ENCODE results near the gene F10. TPM values are rescaled to one million over a fixed set of nuclear protein-coding genes. Genes with fewer than 3 reads are reported as not detected.

F10 gene
- total and polyA plus RNA-seq, 2 of the 13 experiments (the other 11 are each of a cell fraction or from before 2014, with no cell fraction given), result 58.4 to 237 TPM

GRCh38 chr13:113183450-113184129 lies 61.0 kb downstream of the F10 start (continued):
- peak; percentile 49; the same call in 1 of the 2 replicates for TF ChIP-seq THAP11 (CRISPR knock-in tag; IDR thresholded peaks at IDR 0.05)
- TF ChIP-seq POLR2AphosphoS2 (IDR thresholded peaks at IDR 0.05; ENCODE audit: low read depth, low read length), result no peak
- TF ChIP-seq HDAC1 (CRISPR knock-in tag; IDR thresholded peaks at IDR 0.05), result peak; percentile 72; the same call in 1 of the 2 replicates
- TF ChIP-seq ZNF878 (CRISPR knock-in tag; IDR thresholded peaks at IDR 0.05), result peak; percentile 35; the same call in 1 of the 2 replicates
- TF ChIP-seq, protein P1, sequence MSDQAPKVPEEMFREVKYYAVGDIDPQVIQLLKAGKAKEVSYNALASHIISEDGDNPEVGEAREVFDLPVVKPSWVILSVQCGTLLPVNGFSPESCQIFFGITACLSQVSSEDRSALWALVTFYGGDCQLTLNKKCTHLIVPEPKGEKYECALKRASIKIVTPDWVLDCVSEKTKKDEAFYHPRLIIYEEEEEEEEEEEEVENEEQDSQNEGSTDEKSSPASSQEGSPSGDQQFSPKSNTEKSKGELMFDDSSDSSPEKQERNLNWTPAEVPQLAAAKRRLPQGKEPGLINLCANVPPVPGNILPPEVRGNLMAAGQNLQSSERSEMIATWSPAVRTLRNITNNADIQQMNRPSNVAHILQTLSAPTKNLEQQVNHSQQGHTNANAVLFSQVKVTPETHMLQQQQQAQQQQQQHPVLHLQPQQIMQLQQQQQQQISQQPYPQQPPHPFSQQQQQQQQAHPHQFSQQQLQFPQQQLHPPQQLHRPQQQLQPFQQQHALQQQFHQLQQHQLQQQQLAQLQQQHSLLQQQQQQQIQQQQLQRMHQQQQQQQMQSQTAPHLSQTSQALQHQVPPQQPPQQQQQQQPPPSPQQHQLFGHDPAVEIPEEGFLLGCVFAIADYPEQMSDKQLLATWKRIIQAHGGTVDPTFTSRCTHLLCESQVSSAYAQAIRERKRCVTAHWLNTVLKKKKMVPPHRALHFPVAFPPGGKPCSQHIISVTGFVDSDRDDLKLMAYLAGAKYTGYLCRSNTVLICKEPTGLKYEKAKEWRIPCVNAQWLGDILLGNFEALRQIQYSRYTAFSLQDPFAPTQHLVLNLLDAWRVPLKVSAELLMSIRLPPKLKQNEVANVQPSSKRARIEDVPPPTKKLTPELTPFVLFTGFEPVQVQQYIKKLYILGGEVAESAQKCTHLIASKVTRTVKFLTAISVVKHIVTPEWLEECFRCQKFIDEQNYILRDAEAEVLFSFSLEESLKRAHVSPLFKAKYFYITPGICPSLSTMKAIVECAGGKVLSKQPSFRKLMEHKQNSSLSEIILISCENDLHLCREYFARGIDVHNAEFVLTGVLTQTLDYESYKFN (CRISPR knock-in tag; conservative IDR thresholded peaks at IDR 0.05), result peak; percentile 85
- TF ChIP-seq MIER2 (CRISPR knock-in tag; IDR thresholded peaks at IDR 0.05), result no peak
- TF ChIP-seq, protein P2, sequence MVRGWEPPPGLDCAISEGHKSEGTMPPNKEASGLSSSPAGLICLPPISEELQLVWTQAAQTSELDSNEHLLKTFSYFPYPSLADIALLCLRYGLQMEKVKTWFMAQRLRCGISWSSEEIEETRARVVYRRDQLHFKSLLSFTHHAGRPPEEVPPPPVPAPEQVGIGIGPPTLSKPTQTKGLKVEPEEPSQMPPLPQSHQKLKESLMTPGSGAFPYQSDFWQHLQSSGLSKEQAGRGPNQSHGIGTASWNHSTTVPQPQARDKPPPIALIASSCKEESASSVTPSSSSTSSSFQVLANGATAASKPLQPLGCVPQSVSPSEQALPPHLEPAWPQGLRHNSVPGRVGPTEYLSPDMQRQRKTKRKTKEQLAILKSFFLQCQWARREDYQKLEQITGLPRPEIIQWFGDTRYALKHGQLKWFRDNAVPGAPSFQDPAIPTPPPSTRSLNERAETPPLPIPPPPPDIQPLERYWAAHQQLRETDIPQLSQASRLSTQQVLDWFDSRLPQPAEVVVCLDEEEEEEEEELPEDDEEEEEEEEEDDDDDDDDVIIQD (CRISPR knock-in tag; IDR thresholded peaks at IDR 0.05; ENCODE audit: low read depth), result peak; percentile 62; the same call in 1 of the 2 replicates
- TF ChIP-seq ZKSCAN5 (CRISPR knock-in tag; IDR thresholded peaks at IDR 0.05), result no peak
- TF ChIP-seq CBX2 (IDR thresholded peaks at IDR 0.05; ENCODE audit: low read depth, low read length), result no peak
- no peak for TF ChIP-seq CBX2 (CRISPR knock-in tag; IDR thresholded peaks at IDR 0.05; ENCODE audit: low read depth)
- TF ChIP-seq, protein P3, sequence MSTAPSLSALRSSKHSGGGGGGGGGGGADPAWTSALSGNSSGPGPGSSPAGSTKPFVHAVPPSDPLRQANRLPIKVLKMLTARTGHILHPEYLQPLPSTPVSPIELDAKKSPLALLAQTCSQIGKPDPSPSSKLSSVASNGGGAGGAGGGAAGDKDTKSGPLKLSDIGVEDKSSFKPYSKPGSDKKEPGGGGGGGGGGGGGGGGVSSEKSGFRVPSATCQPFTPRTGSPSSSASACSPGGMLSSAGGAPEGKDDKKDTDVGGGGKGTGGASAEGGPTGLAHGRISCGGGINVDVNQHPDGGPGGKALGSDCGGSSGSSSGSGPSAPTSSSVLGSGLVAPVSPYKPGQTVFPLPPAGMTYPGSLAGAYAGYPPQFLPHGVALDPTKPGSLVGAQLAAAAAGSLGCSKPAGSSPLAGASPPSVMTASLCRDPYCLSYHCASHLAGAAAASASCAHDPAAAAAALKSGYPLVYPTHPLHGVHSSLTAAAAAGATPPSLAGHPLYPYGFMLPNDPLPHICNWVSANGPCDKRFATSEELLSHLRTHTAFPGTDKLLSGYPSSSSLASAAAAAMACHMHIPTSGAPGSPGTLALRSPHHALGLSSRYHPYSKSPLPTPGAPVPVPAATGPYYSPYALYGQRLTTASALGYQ (CRISPR knock-in tag; IDR thresholded peaks at IDR 0.05), result 0 out of 2 replicates have a peak, but pooled peaks have one; percentile 48
- TF ChIP-seq, protein P4, sequence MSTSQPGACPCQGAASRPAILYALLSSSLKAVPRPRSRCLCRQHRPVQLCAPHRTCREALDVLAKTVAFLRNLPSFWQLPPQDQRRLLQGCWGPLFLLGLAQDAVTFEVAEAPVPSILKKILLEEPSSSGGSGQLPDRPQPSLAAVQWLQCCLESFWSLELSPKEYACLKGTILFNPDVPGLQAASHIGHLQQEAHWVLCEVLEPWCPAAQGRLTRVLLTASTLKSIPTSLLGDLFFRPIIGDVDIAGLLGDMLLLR (CRISPR knock-in tag; IDR thresholded peaks at IDR 0.05), result no peak
- TF ChIP-seq PBX2 (CRISPR knock-in tag; IDR thresholded peaks at IDR 0.05), result no peak
- peak; percentile 47; the same call in 1 of the 2 replicates for TF ChIP-seq ZMYM2 (CRISPR knock-in tag; IDR thresholded peaks at IDR 0.05)
- TF ChIP-seq CREB1 (IDR thresholded peaks at IDR 0.05), result peak; percentile 61
- peak; percentile 65; the same call in 1 of the 2 replicates for TF ChIP-seq CREB1 (CRISPR knock-in tag; IDR thresholded peaks at IDR 0.05)
- TF ChIP-seq ZNF20 (CRISPR knock-in tag; IDR thresholded peaks at IDR 0.05), result no peak
- TF ChIP-seq MEIS1 (CRISPR knock-in tag; IDR thresholded peaks at IDR 0.05; ENCODE audit: borderline replicate concordance), result peak; percentile 42; the same call in 1 of the 2 replicates
- TF ChIP-seq NONO (IDR thresholded peaks at IDR 0.05), result no peak
- TF ChIP-seq NONO (CRISPR knock-in tag; conservative IDR thresholded peaks at IDR 0.05), result peak; percentile 46; the same call in 1 of the 2 replicates
- peak; percentile 62; the same call in 1 of the 2 replicates for TF ChIP-seq ZNF607 (CRISPR knock-in tag; IDR thresholded peaks at IDR 0.05; ENCODE audit: borderline replicate concordance)
- TF ChIP-seq FOXA3 (CRISPR knock-in tag; IDR thresholded peaks at IDR 0.05), result peak; percentile 83
